GM23248 (cell line): Measurements from ENCODE around the gene COP1. TPM values are rescaled to one million over a fixed set of nuclear protein-coding genes. Genes with fewer than 3 reads are reported as not detected.

ENCODE experiments used
- DNase-seq: peaks from one replicate; pipeline ENCODE4 v3.0.0-alpha.2; 2015
- H2AFZ ChIP-seq: fragments of 200-600 bp; sonication (generic); 2 replicates; pipeline ENCODE4 v1.6.1; 2016; ENCODE audit warnings: antibody characterized with exemption
- H3F3A ChIP-seq: fragments of 200-600 bp; sonication (generic); 2 replicates; pipeline ENCODE4 v1.6.1; 2016; ENCODE audit warnings: mild to moderate bottlenecking, antibody characterized with exemption, mixed run types; ENCODE audit not compliant: insufficient read depth
- H3K27ac ChIP-seq: fragments of 200-600 bp; sonication (generic); 2 replicates; pipeline ENCODE4 v1.5.1; 2016; ENCODE audit warnings: mild to moderate bottlenecking
- H3K27me3 ChIP-seq: fragments of 200-600 bp; sonication (generic); replicated peaks from 2 replicates; pipeline ENCODE4 v1.6.1; 2016; ENCODE audit warnings: mild to moderate bottlenecking; ENCODE audit not compliant: insufficient read depth
- H3K36me3 ChIP-seq: fragments of 200-600 bp; sonication (generic); 2 replicates; pipeline ENCODE4 v1.6.1; 2016; ENCODE audit warnings: low read depth, mild to moderate bottlenecking
- H3K4me1 ChIP-seq: fragments of 200-600 bp; sonication (generic); 2 replicates; pipeline ENCODE4 v1.6.1; 2016; ENCODE audit warnings: mild to moderate bottlenecking; ENCODE audit not compliant: insufficient read depth
- H3K4me2 ChIP-seq: fragments of 200-600 bp; sonication (generic); one replicate; pipeline ENCODE4 v1.6.1; 2016; ENCODE audit warnings: mild to moderate bottlenecking; ENCODE audit not compliant: unreplicated experiment
- H3K4me3 ChIP-seq: fragments of 200-600 bp; sonication (generic); 2 replicates; pipeline ENCODE4 v1.5.1; 2016; ENCODE audit warnings: mild to moderate bottlenecking
- H3K79me2 ChIP-seq: fragments of 200-600 bp; sonication (generic); 2 replicates; pipeline ENCODE4 v1.6.1; 2016; ENCODE audit warnings: mild to moderate bottlenecking; ENCODE audit not compliant: insufficient read depth
- H3K9ac ChIP-seq: fragments of 200-600 bp; sonication (generic); 2 replicates; pipeline ENCODE4 v1.6.1; 2016; ENCODE audit warnings: mild to moderate bottlenecking
- H3K9me2 ChIP-seq: fragments of 200-600 bp; sonication (generic); 2 replicates; pipeline ENCODE4 v1.6.1; 2016; ENCODE audit warnings: mixed run types, mild to moderate bottlenecking, moderate library complexity; ENCODE audit not compliant: insufficient read depth
- H3K9me3 ChIP-seq: fragments of 200-600 bp; sonication (generic); one replicate; pipeline ENCODE4 v1.6.1; 2017; ENCODE audit warnings: low read depth
- H4K20me1 ChIP-seq: fragments of 200-600 bp; sonication (generic); 2 replicates; pipeline ENCODE4 v1.6.0; 2016; ENCODE audit not compliant: insufficient read depth
- EZH2 ChIP-seq: fragments of 200-600 bp; sonication (generic); IDR thresholded peaks from 2 replicates; pipeline ENCODE4 v1.6.1; 2018; ENCODE audit warnings: antibody characterized with exemption, mild to moderate bottlenecking; ENCODE audit not compliant: insufficient read depth, poor library complexity, severe bottlenecking
- EZH2phosphoT487 ChIP-seq: fragments of 200-600 bp; sonication (generic); IDR thresholded peaks from 2 replicates; pipeline ENCODE4 v1.6.1; 2018; ENCODE audit warnings: antibody characterized with exemption, moderate library complexity, mild to moderate bottlenecking, low read depth; ENCODE audit not compliant: insufficient read depth
- WGBS, 2 experiments: methylation state at CpG; one replicate each; pipeline ENCODE4 v1.1.6; 2015 to 2017; ENCODE audit warnings: low lambda C conversion rate in 2 of 2, low coverage in 1 of 2; ENCODE audit errors: missing lambda C conversion rate in 2 of 2; 5-methylcytosine and 5-hydroxymethylcytosine counted together
- in situ Hi-C: fragments of 300-500 bp; cut with MboI; formaldehyde crosslinking; loops from 2 replicates; pipeline ENCODE4 v1.15.0; 2020
- polyA plus RNA-seq: library from polyadenylated mRNA; unstranded; fragments of >200 nt; fragmentation: Nextera tagmentation; extraction: Ambion mirVana; gene quantifications from 2 replicates; pipeline ENCODE4 v1.2.1, GENCODE V29; 2016
- total RNA-seq: library from RNA; depleted of rRNA; stranded (reverse); fragments of >200 nt; shearing (Covaris generic); gene quantifications from 2 replicates; pipeline ENCODE4 v1.2.3, GENCODE V29; 2014

COP1 gene
- total and polyA plus RNA-seq, 2 experiments from 2014 or later = 42.4 to 55.1 TPM

DNA sequence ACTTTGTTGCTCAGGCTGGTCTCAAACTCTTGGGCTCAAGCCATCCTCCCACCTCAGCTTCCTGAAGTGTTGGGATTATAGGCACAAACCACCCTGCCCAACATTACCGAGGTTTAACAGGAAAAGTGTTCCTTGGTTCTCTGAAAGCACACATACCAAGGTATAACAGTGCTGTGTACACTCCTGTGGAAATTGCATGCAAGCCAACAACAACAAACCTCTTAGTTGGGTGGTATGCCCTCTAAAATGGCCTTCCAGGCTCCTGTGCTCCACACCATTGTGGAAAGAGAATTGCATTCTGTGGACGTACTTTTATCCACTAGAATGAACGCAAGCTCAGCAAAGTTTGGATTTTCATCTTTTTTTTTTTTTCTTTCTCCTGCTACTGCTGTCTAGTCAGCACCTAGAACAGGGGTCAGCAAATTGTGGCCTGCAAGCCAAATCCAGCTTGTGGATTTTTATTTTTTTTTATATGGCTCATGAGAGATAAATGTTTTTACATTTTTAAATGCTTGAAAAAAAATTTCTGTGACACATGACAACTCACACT is 271.4 kb downstream of the COP1 start:
- Histone ChIP-seq H3K9ac (no peak overlapping the region), H3K4me1 (no peaks in the 10 kb centered on the region), H3K79me2 (no peaks in the 10 kb centered on the region), H3K36me3 (peaks cover 12% of the 10 kb centered on the region; the same call in 1 of the 2 replicates), H3K4me2 (no peak overlapping the region), H3K27ac (no peak overlapping the region), H3K9me2 (no peaks in the 10 kb centered on the region), H3K4me3 (no peak overlapping the region), H2AFZ (no peak overlapping the region), H3K9me3 (no peaks in the 10 kb centered on the region), H4K20me1 (no peaks in the 10 kb centered on the region), H3K27me3 (no peaks in the 10 kb centered on the region), H3F3A (no peaks in the 10 kb centered on the region)
- in situ Hi-C loops = no loop called here
- 64 to 65% methylated on average over 3 of the region's 3 CpGs for whole genome bisulfite sequencing, 2 experiments
- TF ChIP-seq EZH2phosphoT487 (no peak), EZH2 (no peak)
- DNase-seq = peak; percentile 0

DNA sequence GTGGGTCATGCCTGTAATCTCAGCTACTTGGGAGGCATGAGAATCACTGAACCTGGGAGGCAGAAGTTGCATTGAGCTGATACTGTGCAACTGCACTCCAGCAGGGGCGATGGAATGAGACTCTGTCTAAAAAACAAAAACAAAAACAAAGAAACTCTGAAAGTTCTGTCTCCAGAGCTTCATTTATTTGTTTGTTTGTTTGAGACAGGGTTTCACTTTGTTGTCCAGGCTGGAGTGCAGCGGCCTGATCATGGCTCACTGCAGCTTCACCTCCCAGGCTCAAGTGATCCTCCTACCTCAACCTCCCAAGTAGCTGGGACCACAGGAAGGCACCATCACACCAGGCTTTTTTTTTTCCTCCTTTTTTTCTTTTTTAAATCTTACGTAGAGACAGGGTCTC is 271.9 kb downstream of the COP1 start:
- Histone ChIP-seq H4K20me1 (no peaks in the 10 kb centered on the region), H3K4me2 (no peak overlapping the region), H3K9ac (no peak overlapping the region), H3F3A (no peaks in the 10 kb centered on the region), H3K4me1 (no peaks in the 10 kb centered on the region), H3K79me2 (no peaks in the 10 kb centered on the region), H3K27ac (no peak overlapping the region), H3K9me2 (no peaks in the 10 kb centered on the region), H2AFZ (no peak overlapping the region), H3K4me3 (no peak overlapping the region), H3K27me3 (no peaks in the 10 kb centered on the region), H3K9me3 (no peaks in the 10 kb centered on the region), H3K36me3 (peaks cover 10% of the 10 kb centered on the region; the same call in 1 of the 2 replicates)
- in situ Hi-C loops = no loop called here
- DNase-seq = no peak
- TF ChIP-seq EZH2phosphoT487 = no peak
- TF ChIP-seq EZH2 = no peak
- WGBS, 2 experiments = 93 to 99% methylated on average over 3 of the region's 3 CpGs

DNA sequence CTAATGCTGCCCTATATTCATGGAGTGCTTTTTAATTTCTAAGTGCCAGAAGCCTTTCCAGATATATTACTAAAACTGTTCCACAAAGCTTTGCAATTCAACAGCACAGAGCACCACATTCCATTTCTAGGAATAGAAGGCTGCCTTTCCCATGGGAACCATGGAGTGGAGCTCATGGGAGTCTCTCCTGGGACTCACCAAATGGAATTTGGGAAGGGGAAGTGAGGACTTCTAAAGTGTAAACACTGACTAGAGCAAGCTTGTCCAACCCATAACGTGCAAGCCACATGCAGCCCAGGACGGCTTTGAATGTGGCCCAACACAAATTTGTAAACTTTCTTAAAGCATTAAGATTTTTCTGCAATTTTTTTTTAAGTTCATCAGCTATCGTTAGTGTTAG is 273.3 kb downstream of the COP1 start:
- H3K27ac ChIP-seq = no peak overlapping the region
- WGBS, 2 experiments = 32 to 33% methylated on average over 3 of the region's 3 CpGs
- H3K9ac ChIP-seq = no peak overlapping the region
- H4K20me1 ChIP-seq = no peaks in the 10 kb centered on the region
- TF ChIP-seq EZH2 (no peak), EZH2phosphoT487 (no peak)
- H3K9me3 ChIP-seq = no peaks in the 10 kb centered on the region
- H3K4me3 ChIP-seq = no peak overlapping the region
- no peak overlapping the region for H2AFZ ChIP-seq
- H3K4me2 ChIP-seq = no peak overlapping the region
- H3K27me3 ChIP-seq = no peaks in the 10 kb centered on the region
- no peaks in the 10 kb centered on the region for H3F3A ChIP-seq
- H3K36me3 ChIP-seq = no peaks in the 10 kb centered on the region
- no peaks in the 10 kb centered on the region for H3K4me1 ChIP-seq
- no peaks in the 10 kb centered on the region for H3K9me2 ChIP-seq
- DNase-seq = peak; percentile 17
- in situ Hi-C loops = no loop called here
- H3K79me2 ChIP-seq = no peaks in the 10 kb centered on the region

DNA sequence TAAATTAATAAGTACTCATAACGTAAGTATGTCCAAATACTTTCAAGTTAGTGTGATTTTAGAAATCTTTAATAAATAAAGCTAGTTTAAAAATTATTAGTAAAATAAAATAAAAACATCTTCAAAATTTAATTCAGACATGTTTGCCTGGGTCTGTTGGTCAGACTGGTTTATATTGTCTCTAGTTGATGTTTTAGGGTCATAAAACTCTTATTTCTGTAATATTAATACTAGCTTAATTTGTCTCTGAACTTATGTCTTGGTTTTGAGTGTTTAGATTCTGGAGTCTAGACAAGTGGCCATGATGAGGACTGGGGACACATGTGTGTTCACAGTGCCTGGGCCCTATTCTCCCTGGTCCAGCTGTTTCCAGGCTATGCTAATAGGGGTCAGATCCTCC is 279.1 kb downstream of the COP1 start:
- Histone ChIP-seq H3K27me3 (no peaks in the 10 kb centered on the region), H3K79me2 (no peaks in the 10 kb centered on the region), H2AFZ (no peak overlapping the region), H3K4me2 (no peak overlapping the region), H3K36me3 (no peaks in the 10 kb centered on the region), H3K27ac (no peak overlapping the region), H3F3A (no peaks in the 10 kb centered on the region), H3K9me3 (no peaks in the 10 kb centered on the region), H3K9ac (no peak overlapping the region), H3K4me3 (no peak overlapping the region), H4K20me1 (no peaks in the 10 kb centered on the region), H3K4me1 (no peaks in the 10 kb centered on the region), H3K9me2 (no peaks in the 10 kb centered on the region)
- in situ Hi-C loops = no loop called here
- WGBS, 2 experiments = 97 to 100% methylated on average over 1 of the region's 1 CpG
- no peak for DNase-seq
- TF ChIP-seq EZH2 = no peak
- no peak for TF ChIP-seq EZH2phosphoT487

DNA sequence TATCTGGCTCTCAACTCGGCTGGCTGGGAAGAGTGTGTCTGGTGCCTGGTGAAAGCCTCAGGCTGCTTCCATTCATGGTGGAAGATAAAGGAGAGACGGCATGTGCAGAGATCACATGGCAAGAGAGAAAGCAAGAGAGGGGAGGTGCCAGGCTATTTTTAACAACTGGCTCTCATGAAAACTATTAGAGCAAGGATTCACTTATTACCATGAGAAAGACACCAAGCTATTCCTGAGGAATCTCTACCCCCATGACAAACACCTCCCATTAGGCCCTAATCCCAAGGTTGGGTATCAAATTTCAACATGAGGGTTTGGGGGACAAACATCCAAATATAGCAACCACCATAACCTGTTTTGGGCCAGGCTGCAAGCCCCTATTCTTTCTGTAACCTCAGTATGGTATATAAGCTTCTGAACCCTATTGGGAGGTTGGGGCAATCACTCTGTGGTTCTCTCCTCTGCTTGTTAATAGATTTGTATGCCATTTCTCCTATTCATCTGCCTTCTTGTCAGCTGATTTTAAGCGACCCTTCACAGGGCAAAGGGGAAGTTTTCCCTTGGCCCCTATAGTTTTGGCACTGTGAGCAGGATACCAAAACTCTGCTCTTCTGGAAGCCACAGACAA is 284.7 kb downstream of the COP1 start:
- H3K9me3 ChIP-seq = no peaks in the 10 kb centered on the region
- in situ Hi-C loops = no loop called here
- H3K4me2 ChIP-seq = no peak overlapping the region
- H3K79me2 ChIP-seq = no peaks in the 10 kb centered on the region
- no peaks in the 10 kb centered on the region for H3K36me3 ChIP-seq
- H3K9me2 ChIP-seq = no peaks in the 10 kb centered on the region
- no peaks in the 10 kb centered on the region for H3F3A ChIP-seq
- no peaks in the 10 kb centered on the region for H4K20me1 ChIP-seq
- no peaks in the 10 kb centered on the region for H3K27me3 ChIP-seq
- no peak overlapping the region for H3K4me3 ChIP-seq
- 60 to 65% methylated on average over 3 of the region's 3 CpGs for WGBS, 2 experiments
- no peak overlapping the region for H2AFZ ChIP-seq
- DNase-seq = peak; percentile 40
- TF ChIP-seq EZH2phosphoT487 (no peak), EZH2 (no peak)
- no peaks in the 10 kb centered on the region for H3K4me1 ChIP-seq
- no peak overlapping the region for H3K27ac ChIP-seq
- H3K9ac ChIP-seq = no peak overlapping the region
